NCI-H2171 treated with DMSO at 0.1 percent for 48 hours (cell line): ENCODE measurements around the gene UBE2D2.

Source experiments
- DNase-seq: peaks from one replicate; lab custom pipeline; 2025; lab: John Stamatoyannopoulos, UW

The UBE2D2 gene

GRCh38 chr5:139648205-139649081 lies 87.3 kb downstream of the UBE2D2 start, which contains the start of gene CXXC5:
CXXC5 (plus strand) TSS chr5:139648349; CDS start chr5:139680524, 32,175 bp downstream.
- peak; percentile 58 for DNase-seq

DNA sequence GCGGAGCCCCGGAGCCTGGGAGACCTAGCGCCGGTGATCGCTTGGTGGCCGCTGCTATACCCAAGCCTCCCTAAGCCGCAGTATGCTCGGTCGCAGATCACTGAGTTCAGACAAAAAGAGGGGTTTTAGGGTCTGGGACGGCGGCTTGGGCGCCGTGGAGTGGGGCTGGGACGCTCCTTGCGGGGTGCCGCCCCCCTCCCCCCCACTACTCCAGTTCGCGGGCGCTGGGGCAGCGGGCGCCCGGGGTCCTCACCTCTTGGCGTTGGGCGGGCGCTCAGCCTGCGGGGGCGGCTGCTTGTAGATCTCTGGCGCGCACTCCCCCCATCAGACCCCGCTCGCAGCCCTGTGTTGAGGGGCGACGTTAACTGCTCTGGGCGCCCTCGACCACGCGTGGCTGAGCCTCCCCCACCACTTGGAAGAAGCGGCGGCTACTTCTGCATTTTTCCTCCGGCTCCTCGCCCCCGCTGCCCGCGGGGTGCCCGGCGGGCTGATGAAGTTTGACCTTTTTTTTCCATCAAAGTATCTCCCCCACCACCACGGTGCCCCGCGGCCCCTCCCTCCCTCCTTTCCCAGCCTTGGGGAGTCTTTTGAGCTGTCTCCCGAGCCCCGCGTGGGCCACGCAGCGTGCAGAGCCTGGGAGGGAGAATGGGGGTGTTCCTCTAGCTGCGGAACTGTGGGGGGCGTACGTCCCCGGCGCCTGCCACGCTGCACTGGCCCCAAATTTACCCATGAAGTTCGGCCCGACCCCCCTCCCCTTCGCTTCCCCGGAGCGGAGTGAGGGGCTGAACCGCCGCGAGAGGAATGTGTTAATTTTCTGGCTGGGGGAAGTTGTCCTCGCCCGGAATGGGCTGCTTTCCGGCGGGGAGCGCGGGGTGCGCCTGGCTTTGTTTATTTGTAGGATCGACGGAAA lies 88.2 kb downstream of the UBE2D2 start:
- peak; percentile 7 for DNase-seq

GRCh38 chr5:139650031-139650688 lies 89.0 kb downstream of the UBE2D2 start:
- DNase-seq: peak; percentile 3

DNA sequence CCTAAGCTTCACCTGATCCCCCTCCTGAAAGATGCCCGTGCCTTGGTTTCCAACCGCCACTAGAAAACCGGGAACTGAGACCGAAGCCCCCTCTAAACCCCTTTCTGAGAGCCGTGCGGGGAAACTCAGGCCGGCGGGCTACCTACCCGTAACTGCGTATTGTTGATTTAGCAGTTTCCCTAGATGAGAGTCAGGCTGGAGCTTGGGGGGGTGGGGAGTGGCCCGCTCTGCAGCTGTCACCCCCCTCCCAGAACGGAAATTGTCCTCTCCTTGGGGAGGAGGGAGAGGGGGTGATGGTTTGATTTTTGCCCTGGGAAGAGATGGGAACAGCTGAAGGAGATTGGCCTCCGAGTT lies 89.5 kb downstream of the UBE2D2 start:
- no peak for DNase-seq

DNA sequence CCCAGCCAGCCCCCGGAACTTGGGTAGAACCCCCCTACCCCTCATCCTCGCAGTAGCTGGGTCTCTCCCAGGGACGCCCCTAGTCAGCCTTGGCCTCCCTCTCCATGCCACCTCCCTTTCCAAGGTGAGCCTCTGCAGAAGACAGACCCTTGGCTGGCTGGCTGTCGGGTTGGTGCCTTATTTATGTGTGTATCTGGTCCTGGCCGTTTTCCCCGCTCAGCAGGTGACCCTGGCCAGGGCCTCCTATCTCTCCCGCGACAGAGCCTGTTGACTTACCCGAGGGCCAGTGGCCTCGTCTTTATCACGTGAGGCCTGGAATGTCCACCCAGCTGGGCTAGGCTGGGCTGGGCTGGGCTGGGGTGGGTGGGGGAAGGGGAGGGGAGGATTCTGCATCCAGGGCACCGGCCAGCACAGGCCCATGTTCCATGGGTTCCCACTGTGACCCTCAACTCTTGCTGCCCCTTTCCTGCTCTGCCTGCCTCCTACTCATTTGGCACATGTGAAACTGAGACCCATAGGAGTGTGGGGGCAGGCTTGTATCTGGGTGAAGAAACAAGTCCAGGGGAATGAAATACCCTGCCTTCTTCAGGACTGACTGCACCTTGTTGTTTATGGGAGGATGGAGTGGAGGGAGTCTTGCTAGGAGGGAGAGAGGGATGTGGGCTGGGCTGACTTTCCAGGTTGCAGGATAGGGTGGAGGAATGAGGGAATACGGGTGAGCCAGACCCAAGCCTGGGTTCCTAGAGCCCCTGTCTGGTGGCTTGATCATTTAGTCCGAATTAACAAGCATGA lies 90.1 kb downstream of the UBE2D2 start:
- no peak for DNase-seq

DNA sequence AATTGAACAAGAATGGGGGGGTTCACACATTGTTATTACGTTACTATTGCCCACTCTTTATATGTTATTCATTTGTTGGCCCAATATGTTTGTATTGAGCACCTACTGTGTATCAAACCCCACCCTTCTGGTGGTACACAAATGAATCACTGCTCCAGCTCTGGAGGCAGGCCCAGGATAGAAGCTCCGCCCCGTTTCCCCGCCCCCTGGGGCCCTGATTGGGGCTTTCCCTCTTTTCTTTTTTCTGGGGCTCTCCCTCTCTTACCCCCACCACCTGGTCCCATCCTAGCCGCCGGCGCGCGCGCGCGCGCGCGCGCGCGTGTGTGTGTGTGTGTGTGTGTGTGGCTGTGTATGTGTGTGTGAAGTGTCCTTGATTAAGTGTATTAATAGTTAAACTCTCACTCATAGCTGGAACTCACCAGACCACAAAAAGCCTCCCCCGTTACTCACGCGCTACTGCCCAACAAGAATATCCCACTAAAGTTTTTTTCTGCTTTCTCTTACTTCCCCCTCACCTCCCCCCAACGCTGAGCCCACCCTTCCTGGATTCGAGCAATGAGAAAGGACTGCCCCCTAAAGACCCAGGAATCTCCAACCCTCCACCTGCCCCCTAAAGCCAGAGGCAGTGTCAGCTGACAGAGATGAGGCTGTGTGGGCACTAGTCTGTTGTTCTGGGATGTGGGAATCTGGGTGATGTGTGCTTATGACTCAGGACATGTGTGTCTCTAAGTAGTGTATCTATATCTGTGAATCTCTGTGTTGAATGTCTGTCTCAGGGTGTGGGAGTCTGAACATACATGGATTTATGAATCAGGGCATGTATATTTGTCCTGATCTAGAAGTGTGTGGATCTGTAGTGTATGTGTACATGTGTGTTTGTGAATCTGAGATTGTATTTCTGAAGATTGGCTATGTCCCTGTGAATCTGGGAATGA lies 91.0 kb downstream of the UBE2D2 start:
- DNase-seq: peak; percentile 59

GRCh38 chr5:139652788-139653241 lies 91.7 kb downstream of the UBE2D2 start:
- no peak for DNase-seq

- no peak for DNase-seq
Observed at GRCh38 chr5:139653616-139654015, 92.5 kb downstream of the UBE2D2 start.

GRCh38 chr5:139654464-139654863 lies 93.3 kb downstream of the UBE2D2 start:
- DNase-seq: no peak

DNA sequence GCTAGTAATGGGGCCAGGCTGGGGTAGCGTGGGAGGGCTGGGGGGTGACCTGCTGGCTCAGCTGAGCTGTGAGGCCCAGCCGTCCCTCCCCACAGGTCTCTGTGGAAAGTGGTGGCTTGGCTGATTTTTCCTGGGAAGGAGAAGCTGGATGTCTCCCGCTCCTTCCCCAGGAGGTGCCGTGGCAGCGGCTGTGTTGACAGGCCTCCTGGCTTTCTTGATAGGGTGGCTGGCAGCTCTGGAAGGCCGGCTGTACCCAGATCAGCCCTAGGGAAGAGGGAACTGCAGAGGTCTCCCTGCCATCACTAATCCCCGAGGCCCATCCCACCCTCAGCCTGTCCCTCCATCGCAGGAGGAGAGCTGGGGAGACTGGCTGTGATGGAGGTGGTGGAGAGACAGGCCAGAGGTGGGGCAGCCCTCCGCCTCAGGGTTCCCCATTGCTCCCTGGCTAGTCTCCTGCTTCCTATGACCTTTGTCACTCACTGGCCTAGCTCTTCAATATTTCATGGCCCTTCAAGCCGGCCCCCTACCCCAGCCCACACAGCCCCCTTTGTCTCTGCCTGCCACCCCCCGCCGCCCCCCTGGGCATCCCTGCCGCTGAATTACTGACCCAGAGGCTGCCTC lies 93.8 kb downstream of the UBE2D2 start:
- DNase-seq: no peak

- peak; percentile 50 for DNase-seq
Observed at GRCh38 chr5:139655727-139656271, 94.7 kb downstream of the UBE2D2 start.

DNA sequence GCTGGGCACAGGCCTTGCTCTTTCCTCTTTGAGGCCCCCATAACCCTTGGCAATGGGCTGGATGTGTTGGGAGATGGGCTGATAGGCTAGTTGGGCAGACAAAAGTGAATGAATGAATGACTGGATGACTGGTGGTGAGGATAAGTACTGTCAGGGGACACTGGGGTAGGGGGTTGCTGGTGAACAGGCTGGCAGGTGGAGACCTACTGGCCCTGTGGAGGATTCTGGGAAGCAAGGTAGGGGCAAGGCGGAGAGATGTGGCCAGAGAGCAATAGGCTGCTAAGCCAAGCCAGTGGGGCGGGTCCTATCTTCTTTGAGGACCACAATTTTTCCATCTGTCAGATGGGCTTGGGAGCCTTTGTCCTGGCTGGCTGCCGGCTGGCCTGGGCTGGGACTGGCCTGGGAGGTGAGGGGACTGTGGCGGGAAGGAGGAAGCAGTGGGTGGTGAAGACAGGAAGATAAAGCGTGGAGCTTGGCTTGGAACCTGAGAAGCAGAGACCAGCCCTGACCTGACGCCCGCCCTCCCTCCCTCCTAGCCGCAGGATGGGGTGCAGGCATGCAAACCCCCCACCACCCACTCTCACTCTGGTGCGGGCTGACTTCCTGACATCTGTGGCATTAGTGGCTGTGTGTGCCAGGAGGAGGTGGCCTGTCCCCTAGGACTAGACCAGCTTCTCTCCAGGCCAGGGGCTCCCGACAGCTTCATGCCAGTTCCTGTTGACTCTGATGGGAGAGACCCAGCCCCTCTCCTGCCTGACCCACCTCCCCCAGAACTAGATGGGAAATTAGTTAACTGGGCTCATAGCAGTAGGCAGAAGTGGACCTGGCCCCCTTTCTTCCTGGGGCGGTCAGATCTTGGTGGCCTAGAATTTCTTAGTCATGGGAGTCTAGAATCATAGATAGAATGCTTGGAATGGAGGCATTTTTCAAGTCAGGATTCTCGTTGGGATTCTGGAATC lies 96.5 kb downstream of the UBE2D2 start:
- no peak for DNase-seq

GRCh38 chr5:139658501-139658927 lies 97.4 kb downstream of the UBE2D2 start:
- DNase-seq: peak; percentile 16

GRCh38 chr5:139658928-139659667 lies 98.0 kb downstream of the UBE2D2 start:
- peak; percentile 46 for DNase-seq

- DNase-seq: peak; percentile 27
Observed at GRCh38 chr5:139659695-139660101, 98.6 kb downstream of the UBE2D2 start.

DNA sequence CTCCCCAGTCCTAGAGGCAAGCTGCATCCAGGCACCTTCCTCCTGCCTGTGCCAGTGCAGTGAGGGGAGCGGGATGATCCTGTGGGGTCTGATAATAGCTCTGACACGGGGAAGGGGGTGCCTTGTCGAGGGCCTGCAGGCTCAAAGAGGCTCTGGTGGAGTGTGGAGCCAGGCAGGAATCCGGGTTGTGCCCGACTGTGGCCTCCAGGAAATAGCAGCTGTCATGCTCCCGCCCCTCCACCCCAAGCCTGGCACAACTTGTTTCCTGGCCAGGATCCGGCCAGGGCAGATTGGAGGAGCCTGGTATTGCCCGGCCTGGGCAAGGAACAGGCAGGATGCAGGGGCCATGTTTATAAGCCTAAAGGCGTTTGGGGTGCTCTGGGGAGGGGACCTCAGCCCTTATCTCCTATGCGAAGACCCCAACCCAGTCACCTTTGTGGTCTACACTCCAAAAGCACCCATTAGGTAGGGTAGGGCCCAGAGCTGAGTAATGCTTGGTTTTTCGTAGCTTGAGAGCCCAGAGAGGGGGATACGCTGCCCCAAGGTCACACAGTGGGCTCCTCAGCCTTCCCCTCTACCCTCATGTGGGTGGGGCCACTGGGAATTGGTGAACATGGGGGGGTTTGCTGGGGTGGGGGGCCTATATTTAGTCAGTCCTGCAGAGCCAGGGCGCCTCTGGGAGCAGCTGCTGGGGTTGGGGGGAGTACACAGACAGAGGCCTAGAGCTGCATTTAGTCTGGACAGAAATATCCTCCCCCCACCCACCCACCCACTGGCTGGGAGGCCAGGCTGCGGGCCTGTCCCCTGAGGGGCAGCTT lies 99.2 kb downstream of the UBE2D2 start:
- DNase-seq: no peak
